GM21619 (cell line): ENCODE measurements around the gene RPUSD4.

Experiments
- ATAC-seq: cut with Tn5 transposase; IDR thresholded peaks from one replicate; pipeline ENCODE4 v1.9.1; 2021; ENCODE audit not compliant: unreplicated experiment

The RPUSD4 gene

GRCh38 chr11:126185259-126186024, 26.0 kb downstream of the RPUSD4 start:
- ATAC-seq = no peak

- no peak for ATAC-seq
Observed at GRCh38 chr11:126182787-126183445, 28.5 kb downstream of the RPUSD4 start.

- ATAC-seq = peak; percentile 77
Observed at GRCh38 chr11:126181939-126182730, 29.3 kb downstream of the RPUSD4 start.

- no peak for ATAC-seq
Observed at GRCh38 chr11:126176853-126177470, 34.5 kb downstream of the RPUSD4 start.

GRCh38 chr11:126175393-126175792, 36.1 kb downstream of the RPUSD4 start:
- ATAC-seq = no peak

GRCh38 chr11:126174816-126175215, 36.6 kb downstream of the RPUSD4 start:
- ATAC-seq = no peak

- ATAC-seq = no peak
Observed at GRCh38 chr11:126173257-126173656, 38.2 kb downstream of the RPUSD4 start.

- no peak for ATAC-seq
Observed at GRCh38 chr11:126172596-126173038, 38.8 kb downstream of the RPUSD4 start.

GRCh38 chr11:126169291-126169690, 42.2 kb downstream of the RPUSD4 start:
- no peak for ATAC-seq

GRCh38 chr11:126167488-126167887, 44.0 kb downstream of the RPUSD4 start:
- no peak for ATAC-seq

- ATAC-seq = no peak
Observed at GRCh38 chr11:126166413-126166812, 45.0 kb downstream of the RPUSD4 start.

- no peak for ATAC-seq
Observed at GRCh38 chr11:126165757-126166156, 45.7 kb downstream of the RPUSD4 start.

GRCh38 chr11:126165311-126165720, 46.1 kb downstream of the RPUSD4 start:
- no peak for ATAC-seq

- no peak for ATAC-seq
Observed at GRCh38 chr11:126164781-126165180, 46.7 kb downstream of the RPUSD4 start.

- ATAC-seq = no peak
Observed at GRCh38 chr11:126163779-126164178, 47.7 kb downstream of the RPUSD4 start.

GRCh38 chr11:126163074-126163700, 48.3 kb downstream of the RPUSD4 start:
- ATAC-seq = no peak

GRCh38 chr11:126162306-126163030, 49.0 kb downstream of the RPUSD4 start:
- no peak for ATAC-seq

GRCh38 chr11:126161023-126161391, 50.4 kb downstream of the RPUSD4 start:
- ATAC-seq = no peak

- no peak for ATAC-seq
Observed at GRCh38 chr11:126160345-126161022, 51.0 kb downstream of the RPUSD4 start.
